Neuron (in vitro differentiated cells): ENCODE measurements around the gene AGPAT2.
"Not testable (repeated sequence)": the region's sequence is repeated elsewhere in the genome, so short reads cannot be mapped to it uniquely, and the experiment has no call there.

ENCODE experiments used
- H2AFZ ChIP-seq: one replicate; pipeline ENCODE4 v1.6.1; 2013; ENCODE audit warnings: low read depth, mild to moderate bottlenecking, inconsistent platforms, low read length, moderate library complexity
- H3K27me3 ChIP-seq: one replicate; pipeline ENCODE4 v1.6.1; 2013; ENCODE audit warnings: low read length; ENCODE audit not compliant: insufficient read depth
- H3K36me3 ChIP-seq: one replicate; pipeline ENCODE4 v1.6.1; 2013; ENCODE audit warnings: low read length; ENCODE audit not compliant: insufficient read depth
- H3K4me1 ChIP-seq: one replicate; pipeline ENCODE4 v1.6.1; 2013; ENCODE audit warnings: low read length; ENCODE audit not compliant: insufficient read depth
- H3K4me3 ChIP-seq: 2 replicates; pipeline ENCODE4 v1.5.1; 2013; ENCODE audit warnings: mild to moderate bottlenecking, low read length, moderate library complexity
- H3K9me3 ChIP-seq: one replicate; pipeline ENCODE4 v1.6.1; 2013; ENCODE audit warnings: low read length

The AGPAT2 gene

GRCh38 chr9:136632072-136632471 is 55.2 kb downstream of the AGPAT2 start:
- not testable (repeated sequence) for H3K27me3 ChIP-seq, H3K9me3 ChIP-seq, H3K36me3 ChIP-seq, H3K4me3 ChIP-seq, H2AFZ ChIP-seq
- peaks cover 13% of the 10 kb centered on the region for H3K4me1 ChIP-seq

GRCh38 chr9:136631038-136632000 is 55.9 kb downstream of the AGPAT2 start:
- Histone ChIP-seq H3K4me3 (no peak overlapping the region), H3K27me3 (no peaks in the 10 kb centered on the region), H3K9me3 (no peaks in the 10 kb centered on the region), H3K36me3 (no peaks in the 10 kb centered on the region), H3K4me1 (peaks cover 16% of the 10 kb centered on the region), H2AFZ (no peak overlapping the region)

GRCh38 chr9:136630662-136630992 is 56.6 kb downstream of the AGPAT2 start:
- Histone ChIP-seq H3K4me1 (peaks cover 20% of the 10 kb centered on the region), H2AFZ (no peak overlapping the region), H3K36me3 (no peaks in the 10 kb centered on the region), H3K27me3 (no peaks in the 10 kb centered on the region), H3K4me3 (no peak overlapping the region), H3K9me3 (no peaks in the 10 kb centered on the region)

- Histone ChIP-seq H2AFZ (no peak overlapping the region), H3K27me3 (no peaks in the 10 kb centered on the region), H3K36me3 (no peaks in the 10 kb centered on the region), H3K4me1 (peaks cover 20% of the 10 kb centered on the region), H3K4me3 (no peak overlapping the region), H3K9me3 (no peaks in the 10 kb centered on the region)
Measured at GRCh38 chr9:136629879-136630661, 57.2 kb downstream of the AGPAT2 start.

GRCh38 chr9:136629001-136629878 is 58.0 kb downstream of the AGPAT2 start:
- no peaks in the 10 kb centered on the region for H3K36me3 ChIP-seq
- no peaks in the 10 kb centered on the region for H3K27me3 ChIP-seq
- no peak overlapping the region for H3K4me3 ChIP-seq
- H3K4me1 ChIP-seq, result peaks cover 24% of the 10 kb centered on the region
- no peaks in the 10 kb centered on the region for H3K9me3 ChIP-seq
- no peak overlapping the region for H2AFZ ChIP-seq

- H3K4me1 ChIP-seq, result peaks cover 30% of the 10 kb centered on the region
- H3K9me3 ChIP-seq, result no peaks in the 10 kb centered on the region
- H2AFZ ChIP-seq, result no peak overlapping the region
- no peak overlapping the region for H3K4me3 ChIP-seq
- no peaks in the 10 kb centered on the region for H3K27me3 ChIP-seq
- no peaks in the 10 kb centered on the region for H3K36me3 ChIP-seq
Measured at GRCh38 chr9:136628268-136628667, 59.0 kb downstream of the AGPAT2 start.

GRCh38 chr9:136627703-136628102 is 59.6 kb downstream of the AGPAT2 start:
- Histone ChIP-seq H2AFZ (no peak overlapping the region), H3K36me3 (no peaks in the 10 kb centered on the region), H3K4me3 (no peak overlapping the region)

GRCh38 chr9:136626740-136627642 is 60.3 kb downstream of the AGPAT2 start:
- no peaks in the 10 kb centered on the region for H3K27me3 ChIP-seq
- H3K4me1 ChIP-seq, result peaks cover 30% of the 10 kb centered on the region
- H3K9me3 ChIP-seq, result no peaks in the 10 kb centered on the region
- H2AFZ ChIP-seq, result no peak overlapping the region
- no peak overlapping the region for H3K4me3 ChIP-seq
- no peaks in the 10 kb centered on the region for H3K36me3 ChIP-seq

More at GRCh38 chr9:136627703-136628102, 59.6 kb downstream of the AGPAT2 start:
- Histone ChIP-seq H3K27me3 (no peaks in the 10 kb centered on the region), H3K9me3 (no peaks in the 10 kb centered on the region), H3K4me1 (peaks cover 30% of the 10 kb centered on the region)

- no peak overlapping the region for H2AFZ ChIP-seq
- H3K27me3 ChIP-seq, result no peaks in the 10 kb centered on the region
- H3K9me3 ChIP-seq, result no peaks in the 10 kb centered on the region
- no peaks in the 10 kb centered on the region for H3K36me3 ChIP-seq
- H3K4me3 ChIP-seq, result no peak overlapping the region
- H3K4me1 ChIP-seq, result peaks cover 32% of the 10 kb centered on the region
Measured at GRCh38 chr9:136626066-136626725, 61.1 kb downstream of the AGPAT2 start.

- peaks cover 37% of the 10 kb centered on the region for H3K4me1 ChIP-seq
- H3K4me3 ChIP-seq, result no peak overlapping the region
- no peaks in the 10 kb centered on the region for H3K36me3 ChIP-seq
- H2AFZ ChIP-seq, result no peak overlapping the region
- H3K27me3 ChIP-seq, result no peaks in the 10 kb centered on the region
- no peaks in the 10 kb centered on the region for H3K9me3 ChIP-seq
Measured at GRCh38 chr9:136625101-136626065, 61.9 kb downstream of the AGPAT2 start.
